A673 (cell line): ENCODE measurements around the gene STC2. TPM values are rescaled to one million over a fixed set of nuclear protein-coding genes. Genes with fewer than 3 reads are reported as not detected.

Experiments
- BruUV-seq: library from RNA; stranded (reverse); fragments of 400-500 nt; replicated peaks from 2 replicates; lab custom pipeline; 2021; lab: Mats Ljungman, UMichigan
- CTCF ChIA-PET: fragments of 300-600 bp; sonication (Branson Sonifier 250); formaldehyde crosslinking; loops from one replicate; lab custom pipeline; 2022; ENCODE audit warnings: antibody characterized with exemption; lab: Charles Lee
- POLR2A ChIA-PET: fragments of 300-600 bp; sonication (Branson Sonifier 250); formaldehyde crosslinking; loops from one replicate; lab custom pipeline; 2022; ENCODE audit warnings: antibody characterized with exemption; ENCODE audit not compliant: low non-redundant PET; lab: Charles Lee
- DNase-seq: peaks from one replicate; pipeline ENCODE4 v3.0.0-alpha.2; 2015; ENCODE audit warnings: low spot score
- H3K27ac ChIP-seq: fragments of 200-600 bp; sonication (generic); 2 replicates; pipeline ENCODE4 v1.5.1; 2016; ENCODE audit warnings: mixed run types, low read depth, mild to moderate bottlenecking, mixed read lengths, antibody characterized with exemption, low read length; ENCODE audit not compliant: poor library complexity, severe bottlenecking
- H3K27me3 ChIP-seq: fragments of 200-600 bp; sonication (generic); replicated peaks from 2 replicates; pipeline ENCODE4 v1.6.1; 2017; ENCODE audit warnings: mixed run types, low read depth, mild to moderate bottlenecking, mixed read lengths, antibody characterized with exemption, low read length; ENCODE audit not compliant: insufficient read depth, poor library complexity
- H3K36me3 ChIP-seq: fragments of 200-600 bp; sonication (generic); 2 replicates; pipeline ENCODE4 v1.6.1; 2016; ENCODE audit warnings: mixed run types, mild to moderate bottlenecking, mixed read lengths, antibody characterized with exemption, low read length; ENCODE audit not compliant: insufficient read depth, poor library complexity, severe bottlenecking
- H3K4me1 ChIP-seq: fragments of 200-600 bp; sonication (generic); 2 replicates; pipeline ENCODE4 v1.6.1; 2017; ENCODE audit warnings: mixed run types, mild to moderate bottlenecking, mixed read lengths, antibody characterized with exemption, low read length; ENCODE audit not compliant: insufficient read depth, poor library complexity, severe bottlenecking
- H3K4me3 ChIP-seq: fragments of 200-600 bp; sonication (generic); 2 replicates; pipeline ENCODE4 v1.5.1; 2016; ENCODE audit warnings: low read depth, mixed run types, mild to moderate bottlenecking, mixed read lengths, low read length; ENCODE audit not compliant: poor library complexity, severe bottlenecking
- H3K9me3 ChIP-seq: fragments of 200-600 bp; sonication (generic); 2 replicates; pipeline ENCODE4 v1.6.1; 2016; ENCODE audit warnings: mixed run types, low read depth, mild to moderate bottlenecking, mixed read lengths, antibody characterized with exemption, low read length; ENCODE audit not compliant: poor library complexity, severe bottlenecking
- EZH2 ChIP-seq: fragments of 200-600 bp; sonication (generic); IDR thresholded peaks from 2 replicates; pipeline ENCODE4 v1.6.1; 2017; ENCODE audit warnings: borderline replicate concordance, low read depth, mild to moderate bottlenecking, mixed read lengths, antibody characterized with exemption, low read length; ENCODE audit not compliant: poor library complexity, severe bottlenecking
- intact Hi-C: fragments of 100-400 bp; cut with micrococcal nuclease; formaldehyde crosslinking; loops from one replicate; pipeline ENCODE4 v1.10.0; 2022; ENCODE audit not compliant: unreplicated experiment
- total RNA-seq: library from RNA; stranded (reverse); gene quantifications from 2 replicates; pipeline ENCODE4 v1.2.3, GENCODE V29; 2021
- TF ChIP-seq, protein P1 (sequence below): fragments of 300-800, 200-600 bp; sonication (generic); conservative IDR thresholded peaks from 2 replicates; pipeline ENCODE4 v1.5.1; 2017; ENCODE audit warnings: low read depth, mild to moderate bottlenecking, antibody characterized with exemption, low read length, moderate library complexity, mixed read lengths

The STC2 gene
- total RNA-seq, 1 experiment from 2014 or later, result 19.2 TPM

DNA sequence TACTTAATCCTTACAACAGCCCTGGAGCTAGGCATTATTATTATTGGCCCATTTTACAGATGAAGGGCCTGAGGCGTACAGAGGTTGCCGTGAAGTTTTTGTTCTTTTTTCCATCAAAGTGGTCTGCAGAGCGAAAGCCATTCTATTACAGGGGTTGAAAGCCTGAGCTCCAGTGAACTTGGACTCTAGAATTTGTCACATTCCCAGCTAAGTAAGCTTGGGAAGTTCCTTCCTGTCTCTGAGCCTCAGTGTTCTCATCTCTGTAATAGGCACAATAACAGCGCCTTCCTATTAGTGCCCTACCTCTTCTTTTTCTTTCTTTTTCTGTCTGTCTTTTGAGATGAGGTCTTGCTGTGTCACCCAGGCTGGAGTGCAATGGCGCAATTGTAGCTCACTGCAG is 49.0 kb downstream of the STC2 start:
- Histone ChIP-seq H3K4me3 (no peak overlapping the region), H3K27me3 (no peaks in the 10 kb centered on the region), H3K9me3 (peaks cover 4% of the 10 kb centered on the region), H3K4me1 (no peaks in the 10 kb centered on the region), H3K36me3 (no peaks in the 10 kb centered on the region), H3K27ac (no peak overlapping the region)
- intact Hi-C loops, result no loop called here
- CTCF ChIA-PET, result no interaction called here
- POLR2A ChIA-PET, result no interaction called here
- no peak for DNase-seq
- TF ChIP-seq EZH2, result no peak
- TF ChIP-seq, protein P1, sequence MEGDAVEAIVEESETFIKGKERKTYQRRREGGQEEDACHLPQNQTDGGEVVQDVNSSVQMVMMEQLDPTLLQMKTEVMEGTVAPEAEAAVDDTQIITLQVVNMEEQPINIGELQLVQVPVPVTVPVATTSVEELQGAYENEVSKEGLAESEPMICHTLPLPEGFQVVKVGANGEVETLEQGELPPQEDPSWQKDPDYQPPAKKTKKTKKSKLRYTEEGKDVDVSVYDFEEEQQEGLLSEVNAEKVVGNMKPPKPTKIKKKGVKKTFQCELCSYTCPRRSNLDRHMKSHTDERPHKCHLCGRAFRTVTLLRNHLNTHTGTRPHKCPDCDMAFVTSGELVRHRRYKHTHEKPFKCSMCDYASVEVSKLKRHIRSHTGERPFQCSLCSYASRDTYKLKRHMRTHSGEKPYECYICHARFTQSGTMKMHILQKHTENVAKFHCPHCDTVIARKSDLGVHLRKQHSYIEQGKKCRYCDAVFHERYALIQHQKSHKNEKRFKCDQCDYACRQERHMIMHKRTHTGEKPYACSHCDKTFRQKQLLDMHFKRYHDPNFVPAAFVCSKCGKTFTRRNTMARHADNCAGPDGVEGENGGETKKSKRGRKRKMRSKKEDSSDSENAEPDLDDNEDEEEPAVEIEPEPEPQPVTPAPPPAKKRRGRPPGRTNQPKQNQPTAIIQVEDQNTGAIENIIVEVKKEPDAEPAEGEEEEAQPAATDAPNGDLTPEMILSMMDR, result no peak
- no TSS peak for BruUV-seq

DNA sequence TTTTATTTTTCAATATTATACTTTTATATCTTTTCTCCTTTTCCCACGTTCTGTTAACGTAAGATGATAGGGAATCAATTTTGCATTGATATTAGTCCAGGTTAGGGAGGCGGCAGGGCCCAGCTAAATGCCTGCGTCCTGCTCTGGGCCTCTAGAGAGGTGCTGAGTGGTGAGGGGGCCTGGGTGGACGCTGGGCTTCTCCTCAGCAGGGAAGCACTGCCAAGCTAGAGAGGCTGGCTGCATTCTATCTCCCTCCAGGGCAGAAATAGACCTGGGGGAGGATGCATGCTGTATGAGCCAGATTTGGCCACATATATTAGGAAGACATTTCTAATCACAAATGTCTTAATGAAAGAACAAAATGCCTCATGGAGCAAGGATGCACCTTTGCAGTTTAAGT is 49.6 kb downstream of the STC2 start:
- DNase-seq, result no peak
- Histone ChIP-seq H3K27me3 (no peaks in the 10 kb centered on the region), H3K36me3 (no peaks in the 10 kb centered on the region), H3K4me1 (no peaks in the 10 kb centered on the region), H3K27ac (no peak overlapping the region), H3K9me3 (peaks cover 4% of the 10 kb centered on the region), H3K4me3 (no peak overlapping the region)
- TF ChIP-seq, protein P1, result no peak
- TF ChIP-seq EZH2, result no peak
- ChIA-PET CTCF (no interaction called here), POLR2A (no interaction called here)
- intact Hi-C loops, result no loop called here
- BruUV-seq, result no TSS peak

GRCh38 chr5:173278172-173278571 is 50.0 kb downstream of the STC2 start:
- Histone ChIP-seq H3K4me1 (no peaks in the 10 kb centered on the region), H3K27ac (no peak overlapping the region), H3K4me3 (no peak overlapping the region), H3K36me3 (no peaks in the 10 kb centered on the region), H3K27me3 (no peaks in the 10 kb centered on the region), H3K9me3 (peaks cover 4% of the 10 kb centered on the region)
- DNase-seq, result no peak
- ChIA-PET CTCF (no interaction called here), POLR2A (no interaction called here)
- no TSS peak for BruUV-seq
- TF ChIP-seq, protein P1, result no peak
- TF ChIP-seq EZH2, result no peak
- intact Hi-C loops, result no loop called here
